ENCODE results near the gene GPR132. TPM values are rescaled to one million over a fixed set of nuclear protein-coding genes. Genes with fewer than 3 reads are reported as not detected.
A peak's percentile ranks its signal among the peaks of the same experiment; 100 is the strongest.

Gene GPR132
- total and polyA plus RNA-seq, 2 of the 13 experiments (the other 11 are each of a cell fraction or from before 2014, with no cell fraction given), result not detected

- TF ChIP-seq HIC2 (CRISPR knock-in tag; IDR thresholded peaks at IDR 0.05; ENCODE audit: low read depth), result no peak
Observed at GRCh38 chr14:105023144-105023543, 42.1 kb downstream of the GPR132 start (continued).

- Histone ChIP-seq H4K20me1 (ENCODE audit: insufficient read depth, low read length) (peaks cover 7% of the 10 kb centered on the region), H3K9ac (ENCODE audit: insufficient read depth, low read depth, low read length) (peak overlapping the region; percentile 78), H3K4me2 (ENCODE audit: low read depth, low read length) (peak overlapping the region; percentile 93), H3K9me3 (ENCODE audit: low read length) (no peaks in the 10 kb centered on the region), H3K4me1 (ENCODE audit: insufficient read depth, low read length) (peaks cover 50% of the 10 kb centered on the region), H3K36me3 (replicated peaks in 1 of 2; ENCODE audit: control insufficient read depth in 1 of 2, insufficient read depth in 2 of 2, low read length in 2 of 2) (peaks cover 0 to 3% of the 10 kb centered on the region in 2 experiments; a peak in 1 of 5 replicates), H3K27ac (ENCODE audit: extremely low read length, insufficient read depth, low read length) (no peak overlapping the region), H3K27me3 (ENCODE audit: control insufficient read depth in 1 of 2, insufficient read depth in 2 of 2, low read length in 2 of 2) (no peaks in the 10 kb centered on the region; a peak in 1 of 5 replicates), H2AFZ (ENCODE audit: low read length) (no peak overlapping the region), H3K4me3 (replicated peaks in 1 of 3; ENCODE audit: insufficient read depth in 1 of 3, low read depth in 2 of 3, low read length in 3 of 3) (peak overlapping the region; percentile 58 to 79 (median 70); a peak in 5 of 6 replicates), H3K79me2 (ENCODE audit: insufficient read depth, low read length) (peaks cover 35% of the 10 kb centered on the region)
- no peak for DNase-seq (ENCODE audit: low spot score)
- ChIA-PET POLR2A (interaction anchor here (2.1 to 3.6 kb wide), 2 partner anchors 38 to 270 kb away, joined by 7 to 18 read pairs; partner anchors contain the start of genes CLBA1 and SIVA1), CTCF (ENCODE audit: low intra/inter-chr PET ratio, low total read pairs) (interaction anchor here (3.6 kb wide), 1 partner anchor 23 kb away, joined by 20 read pairs; no protein-coding TSS in a partner anchor)
- ATAC-seq, result no peak
- intact Hi-C loops (cut with micrococcal nuclease; ENCODE audit: unreplicated experiment), result loop anchor here (5.0 kb wide), 1 partner anchor 45 kb away; the partner anchor contains the start of gene AHNAK2
- no TSS peak for BruUV-seq (replicated peaks)
- in situ Hi-C loops (cut with HindIII; ENCODE audit: extremely low pct_ligation_motif_present, low pct_unique_long_range_greater_than_20kb), result no loop called here
- WGBS (ENCODE audit: low lambda C conversion rate), result 72% methylated on average over 2 of the region's 2 CpGs
- no peak for FAIRE-seq
- TF ChIP-seq PRPF4 (IDR thresholded peaks at IDR 0.05; ENCODE audit: low read depth, low read length, poor library complexity, severe bottlenecking) (no peak), ZNF777 (CRISPR knock-in tag; IDR thresholded peaks at IDR 0.05) (no peak), PAXIP1 (CRISPR knock-in tag; conservative IDR thresholded peaks at IDR 0.05) (no peak), RBFOX2 (IDR thresholded peaks at IDR 0.05; ENCODE audit: low read depth, low read length) (no peak), ZBTB14 (CRISPR knock-in tag; IDR thresholded peaks at IDR 0.05) (no peak), HMGXB3 (CRISPR knock-in tag; IDR thresholded peaks at IDR 0.05; ENCODE audit: borderline replicate concordance) (no peak), PREB (CRISPR knock-in tag; IDR thresholded peaks at IDR 0.05) (no peak), TCF7L2 (IDR thresholded peaks at IDR 0.05; ENCODE audit: low read depth, low read length) (no peak)
Observed at GRCh38 chr14:105022276-105022670, 43.0 kb downstream of the GPR132 start.

Data from HepG2 (cell line).